DMS153 treated with DMSO at 0.1 percent for 48 hours (cell line): ENCODE measurements around the gene RAD23A.
"Not testable (repeated sequence)": the region's sequence is repeated elsewhere in the genome, so short reads cannot be mapped to it uniquely, and the experiment has no call there.

ENCODE experiments used
- DNase-seq: peaks from one replicate; lab custom pipeline; 2025; ENCODE audit not compliant: unreplicated experiment; lab: John Stamatoyannopoulos, UW

Gene RAD23A

DNA sequence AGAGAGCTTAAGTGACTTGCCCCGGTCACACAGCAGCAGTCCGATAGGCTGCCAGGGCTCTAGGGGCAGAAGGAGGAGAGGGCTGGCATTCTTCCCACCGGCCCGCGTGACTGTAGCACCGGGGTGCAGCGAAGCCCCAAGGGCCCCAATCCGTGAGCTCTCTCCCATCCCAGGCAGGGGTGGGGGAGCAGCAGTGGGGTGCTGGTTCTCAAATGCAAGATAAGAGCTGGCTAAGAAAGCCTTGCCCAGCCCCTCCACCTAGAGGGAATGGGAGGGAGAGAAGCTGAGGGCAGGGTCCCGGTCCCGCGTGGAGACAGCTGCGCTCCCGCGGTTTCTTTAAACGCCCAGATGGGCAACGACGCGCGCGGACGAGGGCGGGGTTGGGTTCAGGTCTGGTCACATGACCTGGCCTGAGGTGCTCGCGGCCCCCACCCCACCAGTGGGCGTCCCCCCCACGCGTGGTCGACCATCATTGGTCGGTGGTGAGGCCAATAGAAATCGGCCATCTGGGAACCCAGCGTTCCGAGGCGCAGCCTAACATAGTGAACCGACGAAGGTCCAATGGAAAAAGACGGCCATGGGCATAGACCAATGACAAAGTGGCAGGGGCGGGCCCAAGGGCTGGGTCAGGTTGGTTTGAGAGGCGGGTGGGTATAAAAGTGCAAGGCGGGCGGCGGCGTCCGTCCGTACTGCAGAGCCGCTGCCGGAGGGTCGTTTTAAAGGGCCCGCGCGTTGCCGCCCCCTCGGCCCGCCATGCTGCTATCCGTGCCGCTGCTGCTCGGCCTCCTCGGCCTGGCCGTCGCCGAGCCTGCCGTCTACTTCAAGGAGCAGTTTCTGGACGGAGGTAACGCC lies 7.5 kb upstream of the RAD23A start, which contains the start of gene CALR:
Gene CALR (plus strand): TSS at position 683 of the 852 bp plus-strand sequence. CDS start 71 bp downstream, at position 754.
- DNase-seq = peak; percentile 97

DNA sequence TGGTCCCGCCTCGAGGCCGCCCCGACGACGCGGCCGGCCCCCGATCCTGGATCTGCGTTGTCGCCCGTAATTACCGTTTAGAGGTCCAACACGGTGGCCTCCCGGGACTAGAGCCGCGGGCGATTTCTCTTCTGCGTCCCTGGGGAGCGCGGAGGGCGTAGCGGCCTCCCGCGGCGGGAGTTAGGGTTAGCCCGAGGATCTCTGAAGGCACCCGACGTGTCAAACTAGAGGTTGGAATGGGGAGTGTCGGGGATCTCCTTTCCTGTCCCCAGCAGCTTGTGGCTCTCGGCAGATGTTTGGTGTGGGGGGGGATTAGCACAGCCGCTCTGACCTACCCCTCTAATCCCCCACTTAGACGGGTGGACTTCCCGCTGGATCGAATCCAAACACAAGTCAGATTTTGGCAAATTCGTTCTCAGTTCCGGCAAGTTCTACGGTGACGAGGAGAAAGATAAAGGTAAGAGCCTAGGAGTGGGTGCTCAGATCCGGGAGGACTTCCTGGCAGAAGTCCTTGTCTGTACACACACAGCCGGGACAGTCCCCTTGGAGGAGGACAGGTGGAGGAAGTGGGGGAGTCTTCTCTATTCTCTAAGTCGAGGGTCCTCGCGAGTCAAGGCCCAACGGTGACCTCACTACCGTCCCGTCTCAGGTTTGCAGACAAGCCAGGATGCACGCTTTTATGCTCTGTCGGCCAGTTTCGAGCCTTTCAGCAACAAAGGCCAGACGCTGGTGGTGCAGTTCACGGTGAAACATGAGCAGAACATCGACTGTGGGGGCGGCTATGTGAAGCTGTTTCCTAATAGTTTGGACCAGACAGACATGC lies 6.7 kb upstream of the RAD23A start:
- no peak for DNase-seq

DNA sequence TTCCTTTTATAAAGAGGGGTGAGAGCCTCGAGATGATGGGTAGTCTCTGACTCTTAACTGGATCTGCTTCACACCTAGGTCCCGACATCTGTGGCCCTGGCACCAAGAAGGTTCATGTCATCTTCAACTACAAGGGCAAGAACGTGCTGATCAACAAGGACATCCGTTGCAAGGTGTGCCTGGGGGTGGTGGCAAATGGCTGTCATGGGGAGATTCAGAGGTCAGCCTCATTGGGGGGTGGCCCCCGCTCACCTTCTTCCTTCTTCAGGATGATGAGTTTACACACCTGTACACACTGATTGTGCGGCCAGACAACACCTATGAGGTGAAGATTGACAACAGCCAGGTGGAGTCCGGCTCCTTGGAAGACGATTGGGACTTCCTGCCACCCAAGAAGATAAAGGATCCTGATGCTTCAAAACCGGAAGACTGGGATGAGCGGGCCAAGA lies 5.7 kb upstream of the RAD23A start:
- no peak for DNase-seq

DNA sequence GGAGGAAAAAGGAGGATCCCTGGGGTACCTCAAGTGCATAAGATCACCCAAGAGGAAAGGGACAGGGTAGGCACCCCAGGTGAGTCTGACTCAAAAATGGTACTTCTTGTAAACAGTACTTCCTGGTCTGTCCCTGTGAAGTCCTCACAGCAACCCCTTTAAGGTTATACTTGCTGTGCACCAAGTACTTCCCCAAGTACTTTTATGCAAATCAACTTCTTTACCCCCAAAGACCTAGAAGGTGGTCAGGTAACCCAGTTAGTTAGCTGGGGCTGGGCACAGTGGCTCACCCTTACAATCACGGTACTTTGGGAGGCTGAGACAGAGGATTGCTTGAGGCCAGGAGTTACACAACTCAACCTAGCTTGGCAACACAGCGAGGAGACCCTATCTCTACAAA lies 4.8 kb upstream of the RAD23A start:
- DNase-seq = no peak

DNA sequence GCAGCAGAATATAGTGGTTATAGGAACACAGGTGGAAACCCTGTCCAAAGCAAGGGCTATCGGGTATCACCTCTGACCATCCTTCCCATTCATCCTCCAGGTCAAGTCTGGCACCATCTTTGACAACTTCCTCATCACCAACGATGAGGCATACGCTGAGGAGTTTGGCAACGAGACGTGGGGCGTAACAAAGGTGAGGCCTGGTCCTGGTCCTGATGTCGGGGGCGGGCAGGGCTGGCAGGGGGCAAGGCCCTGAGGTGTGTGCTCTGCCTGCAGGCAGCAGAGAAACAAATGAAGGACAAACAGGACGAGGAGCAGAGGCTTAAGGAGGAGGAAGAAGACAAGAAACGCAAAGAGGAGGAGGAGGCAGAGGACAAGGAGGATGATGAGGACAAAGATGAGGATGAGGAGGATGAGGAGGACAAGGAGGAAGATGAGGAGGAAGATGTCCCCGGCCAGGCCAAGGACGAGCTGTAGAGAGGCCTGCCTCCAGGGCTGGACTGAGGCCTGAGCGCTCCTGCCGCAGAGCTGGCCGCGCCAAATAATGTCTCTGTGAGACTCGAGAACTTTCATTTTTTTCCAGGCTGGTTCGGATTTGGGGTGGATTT lies 2.1 kb upstream of the RAD23A start:
- DNase-seq = no peak

DNA sequence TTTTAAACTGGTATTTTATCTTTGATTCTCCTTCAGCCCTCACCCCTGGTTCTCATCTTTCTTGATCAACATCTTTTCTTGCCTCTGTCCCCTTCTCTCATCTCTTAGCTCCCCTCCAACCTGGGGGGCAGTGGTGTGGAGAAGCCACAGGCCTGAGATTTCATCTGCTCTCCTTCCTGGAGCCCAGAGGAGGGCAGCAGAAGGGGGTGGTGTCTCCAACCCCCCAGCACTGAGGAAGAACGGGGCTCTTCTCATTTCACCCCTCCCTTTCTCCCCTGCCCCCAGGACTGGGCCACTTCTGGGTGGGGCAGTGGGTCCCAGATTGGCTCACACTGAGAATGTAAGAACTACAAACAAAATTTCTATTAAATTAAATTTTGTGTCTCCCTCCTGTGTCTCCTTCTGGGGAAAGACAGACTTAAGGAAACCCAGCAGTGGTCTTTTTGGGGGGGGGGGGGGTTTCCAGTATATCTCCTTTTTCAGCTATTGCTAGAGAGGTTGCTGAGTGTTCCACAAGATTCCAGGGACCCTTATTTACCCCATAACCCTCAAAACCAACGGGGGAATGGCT lies 1.5 kb upstream of the RAD23A start:
- no peak for DNase-seq

DNA sequence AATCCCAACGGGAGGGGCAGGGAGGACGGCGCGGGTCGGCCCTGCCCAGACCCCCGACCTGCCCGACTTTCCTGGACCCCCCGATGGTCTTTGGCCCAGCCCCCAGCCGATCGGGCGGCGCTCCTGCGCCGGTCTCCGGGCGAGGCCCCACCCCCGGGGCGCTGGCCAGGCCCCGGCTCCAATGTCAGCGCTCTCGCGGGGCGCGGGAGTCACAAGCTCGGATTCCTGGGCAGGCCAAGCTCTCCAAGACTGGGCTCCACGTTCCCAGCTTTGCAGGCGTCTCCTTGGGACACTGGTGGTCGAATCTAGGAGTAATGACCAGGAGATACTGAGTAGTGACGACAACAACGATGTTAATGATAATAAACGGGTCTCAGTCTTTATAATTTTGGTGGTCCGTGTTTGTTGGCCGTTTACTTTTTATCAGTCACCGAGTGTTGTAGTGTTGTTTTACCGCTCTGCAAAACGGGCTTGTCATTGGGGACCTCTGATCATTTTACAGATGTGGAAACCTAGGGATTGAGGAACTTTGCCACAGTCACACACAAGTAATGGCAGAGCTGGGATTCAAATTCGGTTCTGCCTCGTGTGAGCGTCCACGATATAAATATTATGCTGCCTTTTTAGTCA lies 545 bp downstream of the RAD23A start:
- peak; percentile 10 for DNase-seq

DNA sequence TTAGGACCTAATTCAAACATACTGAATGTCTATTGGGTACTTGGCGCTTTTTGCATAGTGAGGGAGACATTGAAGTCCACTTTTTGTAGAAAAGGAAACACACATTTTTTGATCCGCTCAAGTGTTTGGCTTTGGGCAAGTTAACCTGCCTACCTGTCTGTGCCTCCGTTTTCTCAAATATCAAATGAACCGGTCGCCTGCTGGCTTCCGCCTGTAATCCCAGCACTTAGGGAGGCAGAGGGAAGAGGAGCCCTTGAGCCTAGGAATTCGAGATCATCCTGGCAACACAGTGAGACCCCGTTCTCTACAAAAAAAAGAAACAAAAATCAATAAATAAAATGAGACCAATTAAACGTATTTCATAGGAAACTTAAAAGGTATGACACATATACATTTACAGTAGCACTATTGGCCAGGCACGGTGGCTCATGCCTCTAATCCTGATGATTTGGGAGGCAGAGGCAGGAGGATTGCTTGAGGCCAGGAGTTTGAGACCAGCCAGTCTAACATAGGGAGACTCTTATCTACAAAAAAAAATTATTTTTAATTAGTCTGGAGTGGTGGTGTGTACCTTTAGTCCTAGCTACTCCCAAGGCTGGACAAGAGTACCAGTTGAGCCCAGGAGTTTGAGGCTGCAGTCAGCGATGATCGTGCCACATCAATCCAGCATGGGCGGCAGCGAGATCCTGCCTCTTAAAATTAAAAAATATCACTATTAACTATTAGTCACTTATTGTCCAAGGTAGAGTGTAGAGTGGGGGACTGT lies 1.3 kb downstream of the RAD23A start:
- no peak for DNase-seq

DNA sequence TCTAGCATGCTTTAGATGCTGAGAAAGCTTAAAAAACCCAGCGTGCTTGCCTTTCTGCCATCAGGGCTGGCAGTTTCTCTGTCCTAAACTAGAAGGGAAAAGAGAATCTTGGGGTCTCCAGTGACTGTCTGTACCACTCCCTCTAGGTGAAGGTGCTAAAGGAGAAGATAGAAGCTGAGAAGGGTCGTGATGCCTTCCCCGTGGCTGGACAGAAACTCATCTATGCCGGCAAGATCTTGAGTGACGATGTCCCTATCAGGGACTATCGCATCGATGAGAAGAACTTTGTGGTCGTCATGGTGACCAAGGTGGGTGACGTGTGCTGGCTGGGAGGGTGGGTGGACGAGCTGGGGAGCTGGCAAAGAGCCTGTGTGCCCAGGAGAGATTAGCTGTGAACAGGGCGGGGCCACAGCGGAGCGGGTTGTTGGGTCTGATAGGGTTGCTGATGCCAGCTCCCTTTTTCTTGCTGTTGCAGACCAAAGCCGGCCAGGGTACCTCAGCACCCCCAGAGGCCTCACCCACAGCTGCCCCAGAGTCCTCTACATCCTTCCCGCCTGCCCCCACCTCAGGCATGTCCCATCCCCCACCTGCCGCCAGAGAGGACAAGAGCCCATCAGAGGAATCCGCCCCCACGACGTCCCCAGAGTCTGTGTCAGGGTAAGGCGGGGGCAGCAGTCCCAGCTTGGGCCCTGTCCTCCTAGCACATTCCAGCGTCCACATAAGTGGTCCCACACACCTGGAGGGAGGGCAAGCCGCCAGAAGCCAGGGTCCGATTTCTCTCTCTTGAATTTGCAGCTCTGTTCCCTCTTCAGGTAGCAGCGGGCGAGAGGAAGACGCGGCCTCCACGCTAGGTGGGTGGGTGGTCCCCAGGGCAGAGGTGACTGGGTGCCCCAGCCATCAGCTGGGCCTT lies 2.3 kb downstream of the RAD23A start:
- no peak for DNase-seq

DNA sequence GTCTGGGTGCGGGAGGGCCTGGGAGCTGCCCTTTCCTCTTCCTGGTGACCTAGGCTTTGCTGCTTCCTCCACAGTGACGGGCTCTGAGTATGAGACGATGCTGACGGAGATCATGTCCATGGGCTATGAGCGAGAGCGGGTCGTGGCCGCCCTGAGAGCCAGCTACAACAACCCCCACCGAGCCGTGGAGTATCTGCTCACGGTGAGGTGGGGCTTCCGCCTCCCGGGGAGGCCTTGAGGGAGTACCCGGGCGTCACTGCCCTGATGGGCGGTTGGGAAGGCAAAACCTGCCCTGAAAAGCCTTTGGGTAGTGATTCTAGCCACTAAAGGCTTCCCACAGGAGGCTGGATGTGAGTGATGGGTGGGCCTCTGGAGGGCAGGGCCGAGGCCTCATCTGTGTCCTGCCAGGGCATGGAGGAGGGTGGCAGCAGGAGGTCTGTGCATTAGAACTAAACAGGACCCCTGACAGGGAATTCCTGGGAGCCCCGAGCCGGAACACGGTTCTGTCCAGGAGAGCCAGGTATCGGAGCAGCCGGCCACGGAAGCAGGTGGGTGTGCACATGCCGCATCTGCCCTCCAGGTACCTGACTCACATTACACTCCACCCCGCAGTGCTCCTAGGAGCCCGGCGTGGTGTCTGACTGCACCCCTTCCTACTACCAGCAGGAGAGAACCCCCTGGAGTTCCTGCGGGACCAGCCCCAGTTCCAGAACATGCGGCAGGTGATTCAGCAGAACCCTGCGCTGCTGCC lies 3.1 kb downstream of the RAD23A start:
- DNase-seq = no peak

DNA sequence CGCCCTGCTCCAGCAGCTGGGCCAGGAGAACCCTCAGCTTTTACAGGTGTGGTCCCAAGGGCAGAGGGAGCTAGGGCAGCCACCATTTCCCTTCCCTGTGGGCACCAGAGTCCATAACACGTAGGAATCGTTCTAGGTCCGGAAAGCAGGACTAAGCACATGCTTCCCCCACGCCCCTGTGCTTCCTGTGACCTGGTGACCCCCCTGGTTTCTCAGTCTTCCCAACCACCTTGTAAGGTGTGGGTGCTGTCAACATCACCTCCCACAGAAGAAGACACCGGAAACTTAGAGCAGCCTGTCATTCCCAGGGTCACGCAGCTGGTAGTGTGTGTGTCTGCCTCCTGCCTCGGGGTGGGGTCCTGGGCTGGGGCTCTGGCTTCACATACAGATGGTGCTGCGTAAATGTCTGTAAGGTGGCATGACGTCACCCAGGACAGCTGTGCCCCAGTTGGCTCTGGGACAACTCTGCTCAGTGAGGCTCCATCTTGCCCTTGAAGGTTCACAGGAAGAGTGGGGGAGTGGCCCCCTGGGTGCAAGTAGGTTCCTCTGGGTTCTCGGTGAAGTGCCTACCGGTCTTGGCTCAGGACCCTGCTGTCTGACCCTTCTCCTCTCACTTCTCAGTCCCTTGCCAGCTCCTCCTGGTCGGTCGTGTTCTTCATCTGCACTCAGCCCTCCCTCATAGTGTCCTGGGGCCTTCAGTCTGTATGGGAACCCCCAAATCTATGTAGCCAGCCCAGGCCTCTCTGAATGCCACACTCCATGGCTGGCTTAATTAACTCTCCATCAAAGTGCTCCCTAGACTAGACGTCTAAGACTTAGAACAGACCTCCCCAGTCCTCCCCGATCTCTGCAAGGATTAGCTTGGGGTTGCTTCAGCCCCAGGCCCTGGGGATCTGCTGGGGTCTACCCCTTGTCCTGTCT lies 4.0 kb downstream of the RAD23A start:
- DNase-seq = no peak

DNA sequence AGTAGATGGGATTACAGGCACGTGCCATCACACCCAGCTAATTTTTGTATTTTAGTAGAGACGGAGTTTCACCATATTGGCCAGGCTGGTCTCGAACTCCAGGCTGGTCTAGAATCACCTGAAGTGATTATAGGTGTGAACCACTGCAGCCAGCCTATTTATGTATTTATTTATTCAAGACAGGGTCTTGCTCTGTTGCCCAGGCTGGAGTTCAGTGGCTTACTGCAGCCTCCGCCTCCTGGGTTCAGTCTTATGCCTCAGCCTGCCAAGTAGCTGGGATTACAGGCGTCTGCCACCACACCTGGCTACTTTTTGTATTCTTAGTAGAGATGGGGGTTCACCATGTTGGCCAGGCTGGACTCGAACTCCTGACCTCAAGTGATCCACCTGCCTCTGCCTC lies 6.4 kb downstream of the RAD23A start:
- DNase-seq = not testable (repeated sequence)

DNA sequence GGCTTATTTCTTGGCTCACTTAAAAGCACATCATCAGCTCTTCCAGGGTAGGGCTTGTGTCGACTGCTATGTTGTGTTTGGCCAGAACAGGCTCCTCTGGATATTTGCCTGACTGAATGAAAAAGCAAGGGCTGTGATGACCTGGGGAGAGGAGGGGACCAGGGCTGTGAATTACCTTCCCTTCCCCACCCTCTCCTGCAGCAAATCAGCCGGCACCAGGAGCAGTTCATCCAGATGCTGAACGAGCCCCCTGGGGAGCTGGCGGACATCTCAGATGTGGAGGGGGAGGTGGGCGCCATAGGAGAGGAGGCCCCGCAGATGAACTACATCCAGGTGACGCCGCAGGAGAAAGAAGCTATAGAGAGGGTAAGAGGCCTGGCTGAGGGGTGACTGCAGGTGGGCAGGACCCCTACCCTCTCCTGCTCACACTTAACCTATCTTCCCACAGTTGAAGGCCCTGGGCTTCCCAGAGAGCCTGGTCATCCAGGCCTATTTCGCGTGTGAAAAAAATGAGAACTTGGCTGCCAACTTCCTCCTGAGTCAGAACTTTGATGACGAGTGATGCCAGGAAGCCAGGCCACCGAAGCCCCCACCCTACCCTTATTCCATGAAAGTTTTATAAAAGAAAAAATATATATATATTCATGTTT lies 7.0 kb downstream of the RAD23A start:
- no peak for DNase-seq

DNA sequence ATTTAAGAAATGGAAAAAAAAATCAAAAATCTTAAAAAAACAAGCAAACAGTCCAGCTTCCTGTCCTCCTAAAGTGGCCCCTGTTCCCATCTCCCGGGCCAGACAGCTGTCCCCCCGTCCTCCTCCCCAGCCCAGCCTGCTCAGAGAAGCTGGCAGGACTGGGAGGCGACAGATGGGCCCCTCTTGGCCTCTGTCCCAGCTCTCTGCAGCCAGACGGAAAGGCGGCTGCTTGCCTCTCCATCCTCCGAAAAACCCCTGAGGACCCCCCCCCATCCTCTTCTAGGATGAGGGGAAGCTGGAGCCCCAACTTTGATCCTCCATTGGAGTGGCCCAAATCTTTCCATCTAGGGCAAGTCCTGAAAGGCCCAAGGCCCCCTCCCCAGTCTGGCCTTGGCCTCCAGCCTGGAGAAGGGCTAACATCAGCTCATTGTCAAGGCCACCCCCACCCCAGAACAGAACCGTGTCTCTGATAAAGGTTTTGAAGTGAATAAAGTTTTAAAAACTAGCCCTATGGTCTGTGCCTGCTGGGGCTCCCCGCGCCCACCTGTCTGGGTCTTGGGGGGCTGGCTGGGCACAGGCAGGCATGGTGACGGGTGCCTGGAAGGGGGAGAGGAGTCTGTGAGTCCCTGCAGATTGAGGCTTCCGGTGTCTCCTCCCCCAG lies 7.6 kb downstream of the RAD23A start:
- no peak for DNase-seq

DNA sequence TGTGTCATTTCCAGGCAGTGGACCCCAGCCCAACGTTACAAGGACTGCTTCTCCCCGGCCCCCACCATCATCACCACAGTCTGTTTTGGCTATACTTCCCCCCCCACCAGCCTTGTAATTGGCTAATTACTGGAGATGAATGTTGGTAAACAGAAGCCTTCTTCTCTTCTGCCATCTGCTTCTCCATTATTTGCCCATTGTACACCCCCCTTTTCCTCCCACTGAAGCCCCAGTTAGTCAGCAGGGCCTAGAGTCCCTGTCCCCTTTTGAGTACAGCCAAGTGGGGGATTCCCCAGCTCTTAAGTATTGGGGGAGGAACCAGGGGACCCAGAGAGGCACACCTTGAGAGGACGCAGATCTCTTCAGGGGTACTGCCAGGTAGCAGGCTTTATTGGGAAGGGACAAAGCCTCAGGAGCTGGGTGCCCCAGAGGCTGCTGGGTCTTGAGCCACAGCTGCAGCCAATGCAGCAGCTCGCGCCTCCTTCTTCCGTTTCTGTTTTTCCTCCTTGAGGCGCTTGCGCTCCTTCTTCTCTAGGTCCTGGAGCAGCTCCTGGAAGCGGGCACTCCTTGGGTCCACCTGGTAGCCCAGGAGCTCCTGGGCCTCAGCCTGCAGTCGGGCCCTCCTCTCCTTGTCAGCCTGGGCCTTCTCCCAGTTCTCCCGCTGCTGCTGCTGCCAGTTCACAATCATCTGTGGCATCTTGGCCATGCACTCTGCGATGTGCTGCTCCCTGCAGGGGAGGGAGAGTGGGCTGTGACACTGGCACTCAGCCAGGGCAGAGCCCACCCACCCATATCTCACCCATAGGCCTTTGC lies 8.3 kb downstream of the RAD23A start:
- no peak for DNase-seq
